ENCODE results near the gene FREY1.

DNA sequence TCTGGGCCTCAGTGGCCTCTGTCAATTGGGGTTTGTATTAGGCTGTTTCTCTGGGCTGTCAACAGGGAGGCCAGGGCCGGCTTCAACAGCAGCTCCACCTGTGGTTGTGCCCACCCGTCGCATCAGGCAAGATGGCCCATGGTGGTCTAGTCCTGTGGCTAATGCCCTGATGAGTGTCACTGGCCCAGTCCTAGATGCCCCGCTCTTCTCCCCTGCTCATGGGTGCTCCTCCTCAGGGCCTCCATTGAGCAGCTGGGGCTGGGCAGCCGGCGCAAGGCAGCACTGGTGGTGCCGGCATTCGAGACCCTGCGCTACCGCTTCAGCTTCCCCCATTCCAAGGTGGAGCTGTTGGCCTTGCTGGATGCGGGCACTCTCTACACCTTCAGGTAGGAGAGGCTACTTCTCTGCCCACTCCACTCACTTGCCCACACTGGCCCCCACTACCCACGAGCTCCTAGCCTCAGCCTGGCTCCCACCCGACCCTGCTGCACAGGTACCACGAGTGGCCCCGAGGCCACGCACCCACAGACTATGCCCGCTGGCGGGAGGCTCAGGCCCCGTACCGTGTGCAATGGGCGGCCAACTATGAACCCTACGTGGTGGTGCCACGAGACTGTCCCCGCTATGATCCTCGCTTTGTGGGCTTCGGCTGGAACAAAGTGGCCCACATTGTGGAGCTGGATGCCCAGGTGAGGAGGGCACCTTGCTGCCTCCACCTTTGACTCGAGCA lies 20.8 kb upstream of the FREY1 start:
- TF ChIP-seq, protein P1, sequence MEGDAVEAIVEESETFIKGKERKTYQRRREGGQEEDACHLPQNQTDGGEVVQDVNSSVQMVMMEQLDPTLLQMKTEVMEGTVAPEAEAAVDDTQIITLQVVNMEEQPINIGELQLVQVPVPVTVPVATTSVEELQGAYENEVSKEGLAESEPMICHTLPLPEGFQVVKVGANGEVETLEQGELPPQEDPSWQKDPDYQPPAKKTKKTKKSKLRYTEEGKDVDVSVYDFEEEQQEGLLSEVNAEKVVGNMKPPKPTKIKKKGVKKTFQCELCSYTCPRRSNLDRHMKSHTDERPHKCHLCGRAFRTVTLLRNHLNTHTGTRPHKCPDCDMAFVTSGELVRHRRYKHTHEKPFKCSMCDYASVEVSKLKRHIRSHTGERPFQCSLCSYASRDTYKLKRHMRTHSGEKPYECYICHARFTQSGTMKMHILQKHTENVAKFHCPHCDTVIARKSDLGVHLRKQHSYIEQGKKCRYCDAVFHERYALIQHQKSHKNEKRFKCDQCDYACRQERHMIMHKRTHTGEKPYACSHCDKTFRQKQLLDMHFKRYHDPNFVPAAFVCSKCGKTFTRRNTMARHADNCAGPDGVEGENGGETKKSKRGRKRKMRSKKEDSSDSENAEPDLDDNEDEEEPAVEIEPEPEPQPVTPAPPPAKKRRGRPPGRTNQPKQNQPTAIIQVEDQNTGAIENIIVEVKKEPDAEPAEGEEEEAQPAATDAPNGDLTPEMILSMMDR (IDR thresholded peaks at IDR 0.05 in 4 of 5, conservative IDR thresholded peaks at IDR 0.05 in 1 of 5), result no peak
- no peak for TF ChIP-seq POLR2A (IDR thresholded peaks at IDR 0.05)
